Heart right ventricle (tissue), 16 donors: ENCODE results near the gene PHACTR2. TPM values are rescaled to one million over a fixed set of nuclear protein-coding genes. Genes with fewer than 3 reads are reported as not detected.

Experiments used
- ATAC-seq, 8 donors: fragments of 200-7000 bp; cut with Tn5 transposase; one replicate each; pipeline ENCODE4 v1.9.1; 2020; ENCODE audit warnings: mild to moderate bottlenecking in 8 of 8, moderate library complexity in 8 of 8, moderate number of reproducible peaks in 1 of 8
- DNase-seq, 2 donors: peaks; one replicate each; pipeline ENCODE4 v3.0.0-alpha.2; 2020
- H3K27ac ChIP-seq, 10 donors: fragments of 200-600 bp; sonication (generic) in 2 of 10; one replicate each; pipeline versions ENCODE4 v1.5.0 to v1.8.0; 2020 to 2022; ENCODE audit warnings: mild to moderate bottlenecking in 3 of 10
- H3K27me3 ChIP-seq, 7 donors: fragments of 200-600 bp; one replicate each; pipeline ENCODE4 v1.8.0; 2021 to 2022; ENCODE audit warnings: mild to moderate bottlenecking in 2 of 7
- H3K36me3 ChIP-seq, 9 donors: fragments of 200-600 bp; sonication (generic) in 1 of 9; one replicate each; pipeline versions ENCODE4 v1.5.0 to v1.8.0; 2020 to 2022; ENCODE audit warnings: mild to moderate bottlenecking in 2 of 9
- H3K4me1 ChIP-seq, 9 donors: fragments of 200-600 bp; sonication (generic) in 1 of 9; one replicate each; pipeline versions ENCODE4 v1.5.0 to v1.8.0; 2020 to 2022; ENCODE audit warnings: mild to moderate bottlenecking in 4 of 9
- H3K4me3 ChIP-seq, 10 donors: fragments of 200-600 bp; sonication (generic) in 2 of 10; one replicate each; pipeline versions ENCODE4 v1.5.0 to v1.8.0; 2020 to 2022; ENCODE audit warnings: mild to moderate bottlenecking in 7 of 10, moderate library complexity in 2 of 10
- H3K9me3 ChIP-seq, 11 donors: fragments of 200-600 bp in 10 of 11; sonication (generic) in 2 of 11; one replicate each; pipeline versions ENCODE4 v1.5.0 to v1.8.0; 2013 to 2022; ENCODE audit warnings: mild to moderate bottlenecking in 2 of 11, control low read depth in 1 of 11, moderate library complexity in 1 of 11
- CTCF ChIP-seq, 9 donors: fragments of 200-600 bp; sonication (generic) in 2 of 9; IDR thresholded peaks; one replicate each; pipeline versions ENCODE4 v1.5.0 to v1.8.0; 2021 to 2022; ENCODE audit warnings: antibody characterized with exemption in 9 of 9, mild to moderate bottlenecking in 5 of 9, moderate library complexity in 1 of 9
- whole genome bisulfite sequencing, 2 donors: extraction: QIAGEN DNeasy Blood & Tissue Kit; methylation state at CpG; one replicate each; pipeline ENCODE4 v1.1.7; 2013; ENCODE audit warnings: inconsistent platforms in 1 of 2; 5-methylcytosine and 5-hydroxymethylcytosine counted together
- intact Hi-C, 10 donors: fragments of 100-400 bp; cut with DNase I; formaldehyde crosslinking; loops; one replicate each; pipeline versions ENCODE4 v1.11.1 to v1.14.2; 2022
- polyA plus RNA-seq, 2 donors: library from polyadenylated mRNA; stranded (reverse); fragments of 200-250 nt; gene quantifications; one replicate each; pipeline ENCODE4 v1.2.3, GENCODE V29; 2013
- total RNA-seq, 10 donors: library from RNA; stranded (reverse); fragmentation: NEBNext Ultra II Directional in 3 of 10; extraction: Animal tissue kit (Norgen Biotek cat#: 25700) in 3 of 10; gene quantifications; one replicate each; pipeline versions ENCODE4 v1.2.1 to v1.2.4, GENCODE V29; 2021 to 2023
- donor health status: Arrhythmogenic right ventricular cardiomyopathy.
- donor health status: ischemic (EF 13 %, LVEDD 7.1; RV severe dilation, severe dysfunction).
- donor health status: healthy with polysubstance abuse.
- donor health status: DM: no; HTN: yes; CAD: no.
- donor health status: DM: no; HTN: no; CAD: no.
- donor health status: ischemic (EF 25% LVEDD 6.9; RV normal size, moderate dysfunction).
- donor health status: ischemic (EF 25% LVEDD 5.7; RV mildly dilated, moderate dysfunction).
- donor health status: healthy.
- donor health status: DM: yes; HTN: yes; CAD: no.
- donor health status: Ischemic cardiomyopathy.
- donor health status: ischemic (EF 35%, LVEDD 5.7; RV mildly dilated, moderate dysfunction).
- donor health status: nonischemic (EF 11% LVEDD 7.7; RV severe dilation, severe dysfunction).
- donor health status: DM: yes; HTN: yes; CAD: no.
- donor health status: PGD.
- donor health status: ischemic (EF 29% LVEDD 5.4; RV normal size, mild dysfunction).
- donor health status: nonischemic (EF 23%, LVEDD 6.1; RV moderate dilation, normal function).

PHACTR2 gene
- total and polyA plus RNA-seq, 12 donors, result 6.5 to 96.3 (median 70.2) TPM

DNA sequence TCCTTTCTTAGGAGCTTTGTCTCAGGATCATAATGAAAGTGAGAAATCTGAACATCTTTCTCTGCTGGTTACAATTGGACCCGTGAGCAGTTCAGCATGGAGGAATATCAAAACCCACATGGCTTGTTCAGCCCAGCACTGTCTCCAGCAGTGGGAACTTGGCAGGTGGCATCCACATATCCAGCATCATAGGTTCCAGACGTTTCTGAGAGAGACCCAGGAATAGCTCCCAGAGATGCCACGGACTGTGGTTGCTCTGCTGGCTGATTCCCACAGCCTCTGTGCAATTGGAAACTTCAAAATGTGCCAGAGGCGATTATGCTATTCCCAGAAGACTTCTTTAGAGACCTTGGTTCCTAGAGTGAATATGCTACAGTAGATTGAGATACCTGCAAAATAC, 76.4 kb downstream of the PHACTR2 start:
- Histone ChIP-seq H3K4me3 (no peak overlapping the region), H3K27me3 (no peaks in the 10 kb centered on the region), H3K27ac (no peak overlapping the region), H3K9me3 (no peaks in the 10 kb centered on the region), H3K4me1 (peaks cover 0 to 39% (median 23%) of the 10 kb centered on the region in 9 donors), H3K36me3 (peaks cover 0 to 58% (median 5%) of the 10 kb centered on the region in 9 donors)
- no peak for TF ChIP-seq CTCF (IDR thresholded peaks at IDR 0.05)
- ATAC-seq, result peak in 7 of 8 donors; percentile 25 to 84 (median 76)
- intact Hi-C loops, result no loop called here
- 48 to 49% methylated on average over 4 of the region's 4 CpGs for WGBS, 2 donors
- DNase-seq, result no peak

GRCh38 chr6:143755301-143755744, 77.6 kb downstream of the PHACTR2 start:
- Histone ChIP-seq H3K4me3 (no peak overlapping the region), H3K27ac (no peak overlapping the region), H3K9me3 (no peaks in the 10 kb centered on the region), H3K36me3 (peaks cover 0 to 58% (median 5%) of the 10 kb centered on the region in 9 donors), H3K27me3 (no peaks in the 10 kb centered on the region), H3K4me1 (peaks cover 0 to 44% (median 28%) of the 10 kb centered on the region in 9 donors)
- WGBS, 2 donors, result 54 to 63% methylated on average over 5 of the region's 5 CpGs
- TF ChIP-seq CTCF (IDR thresholded peaks at IDR 0.05), result no peak
- ATAC-seq (peak in 2 of 8 donors; percentile 37 to 64), DNase-seq (no peak)
- intact Hi-C loops, result no loop called here

GRCh38 chr6:143757346-143757832, 79.6 kb downstream of the PHACTR2 start:
- no peaks in the 10 kb centered on the region for H3K9me3 ChIP-seq
- peaks cover 0 to 73% (median 5%) of the 10 kb centered on the region in 9 donors for H3K36me3 ChIP-seq
- H3K27me3 ChIP-seq, result no peaks in the 10 kb centered on the region
- no peak overlapping the region for H3K4me3 ChIP-seq
- ATAC-seq (no peak), DNase-seq (no peak)
- 95% methylated on average over 5 of the region's 5 CpGs for WGBS, 2 donors
- no peak overlapping the region for H3K27ac ChIP-seq
- intact Hi-C loops, result no loop called here
- peaks cover 0 to 33% (median 19%) of the 10 kb centered on the region in 9 donors for H3K4me1 ChIP-seq
- no peak for TF ChIP-seq CTCF (IDR thresholded peaks at IDR 0.05)

- peaks cover 0 to 31% (median 19%) of the 10 kb centered on the region in 9 donors for H3K4me1 ChIP-seq
- DNase-seq, result no peak
- no peak for TF ChIP-seq CTCF (IDR thresholded peaks at IDR 0.05)
- intact Hi-C loops, result no loop called here
- peaks cover 0 to 72% (median 5%) of the 10 kb centered on the region in 9 donors for H3K36me3 ChIP-seq
- H3K9me3 ChIP-seq, result no peaks in the 10 kb centered on the region
- no peaks in the 10 kb centered on the region for H3K27me3 ChIP-seq
- H3K27ac ChIP-seq, result no peak overlapping the region
- no peak for ATAC-seq
- H3K4me3 ChIP-seq, result no peak overlapping the region
Measured at GRCh38 chr6:143758551-143758950, 80.8 kb downstream of the PHACTR2 start.
